Testis (tissue), 3 donors: ENCODE results near the gene SPX. TPM values are rescaled to one million over a fixed set of nuclear protein-coding genes. Genes with fewer than 3 reads are reported as not detected.

Experiments
- DNase-seq: peaks from one replicate; pipeline ENCODE4 v3.0.0-alpha.2; 2019
- H3K27ac ChIP-seq, 2 donors: fragments of 200-600 bp; sonication (generic); one replicate each; pipeline ENCODE4 v1.5.1; 2019
- H3K27me3 ChIP-seq: fragments of 200-600 bp; sonication (generic); one replicate; pipeline ENCODE4 v1.5.1; 2019
- H3K36me3 ChIP-seq: fragments of 200-600 bp; sonication (generic); one replicate; pipeline ENCODE4 v1.5.1; 2017; ENCODE audit warnings: low read depth; ENCODE audit errors: missing control alignments
- H3K4me1 ChIP-seq: fragments of 200-600 bp; sonication (generic); one replicate; pipeline ENCODE4 v1.5.1; 2019
- H3K4me3 ChIP-seq, 2 donors: fragments of 200-600 bp; sonication (generic); one replicate each; pipeline ENCODE4 v1.5.1; 2017 to 2019
- H3K9me3 ChIP-seq: fragments of 200-600 bp; sonication (generic); one replicate; pipeline ENCODE4 v1.5.1; 2017
- POLR2A ChIP-seq: fragments of 450-650 bp; IDR thresholded peaks from one replicate; pipeline ENCODE4 v1.6.1; 2017; ENCODE audit warnings: antibody characterized with exemption, mild to moderate bottlenecking, moderate library complexity
- WGBS, 2 donors: methylation state at CpG; one replicate each; pipeline ENCODE4 v1.1.5; 2018; 5-methylcytosine and 5-hydroxymethylcytosine counted together
- intact Hi-C: fragments of 100-400 bp; cut with DNase I; formaldehyde crosslinking; loops from one replicate; pipeline ENCODE4 v1.15.1; 2023; ENCODE audit warnings: low total_unique reads
- polyA plus RNA-seq: library from polyadenylated mRNA; stranded (reverse); fragments of 350-450 nt; fragmentation: Illumina TruSeq; extraction: RNeasy Lipid Tissue Mini Kit (QIAGEN cat#74804); gene quantifications from one replicate; pipeline ENCODE4 v1.2.3, GENCODE V29; 2014; ENCODE audit warnings: low read depth, low replicate concordance; ENCODE audit not compliant: insufficient read depth
- total RNA-seq, 2 donors: library from RNA; depleted of rRNA; stranded (reverse); fragments of >200 nt; gene quantifications; one replicate each; pipeline ENCODE4 v1.2.3, GENCODE V29; 2016
- TF ChIP-seq, protein P1 (sequence below), 3 experiments: fragments of 450-650 bp in 2 of 3; fragments of 200-600 bp in 1 of 3; sonication (generic) in 1 of 3; IDR thresholded peaks; one replicate each; pipeline ENCODE4 v1.5.1; 2016 to 2019; ENCODE audit warnings: antibody characterized with exemption in 3 of 3, mild to moderate bottlenecking in 2 of 3, moderate library complexity in 1 of 3

SPX gene
- total and polyA plus RNA-seq, 3 donors from 2014 or later, result 0.93 to 2.1 (median 1.5) TPM

DNA sequence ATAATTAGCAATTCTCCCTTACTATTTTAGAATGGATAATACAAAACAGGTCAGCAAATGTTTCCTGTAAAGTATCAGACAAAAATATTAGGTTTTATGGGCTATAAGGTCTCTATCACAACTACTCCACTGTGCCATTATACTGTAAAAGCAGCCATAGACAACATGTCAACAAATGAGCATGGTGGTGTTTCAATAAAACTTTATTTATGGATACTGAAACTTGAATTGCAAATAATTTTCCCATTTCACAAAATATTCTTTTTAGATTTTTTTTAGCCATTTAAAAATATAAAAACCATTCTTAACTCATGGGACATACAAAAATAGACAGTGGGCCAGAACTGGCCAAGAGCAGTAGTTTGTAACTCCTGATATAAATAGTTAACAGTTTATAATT lies 40.1 kb upstream of the SPX start:
- H3K36me3 ChIP-seq, result no peaks in the 10 kb centered on the region
- intact Hi-C loops, result no loop called here

DNA sequence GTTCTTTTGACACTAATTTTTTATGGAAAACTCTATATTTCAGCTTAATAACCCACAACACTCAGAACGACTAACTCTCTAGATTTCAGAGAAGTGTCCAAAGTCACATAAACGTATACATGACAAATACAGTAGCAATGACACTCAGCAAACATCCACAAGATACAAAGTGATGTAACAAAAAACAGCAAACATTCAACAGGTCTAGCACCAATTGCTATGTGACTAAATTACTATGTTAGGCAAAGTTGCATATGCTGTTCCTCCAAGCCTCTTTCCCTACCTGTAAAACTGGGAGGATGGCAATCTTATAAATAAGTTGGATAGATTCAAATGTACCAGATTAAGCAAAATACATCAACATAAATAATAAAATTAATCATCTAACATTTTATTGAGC lies 26.3 kb upstream of the SPX start:
- intact Hi-C loops, result no loop called here

More for the DNA sequence above, 40.1 kb upstream of the SPX start:
- H3K27ac ChIP-seq, result no peak overlapping the region
- no peak overlapping the region for H3K4me3 ChIP-seq
- no peak for DNase-seq
- H3K9me3 ChIP-seq, result no peaks in the 10 kb centered on the region
- no peaks in the 10 kb centered on the region for H3K27me3 ChIP-seq
- H3K4me1 ChIP-seq, result no peaks in the 10 kb centered on the region
- TF ChIP-seq, protein P1, sequence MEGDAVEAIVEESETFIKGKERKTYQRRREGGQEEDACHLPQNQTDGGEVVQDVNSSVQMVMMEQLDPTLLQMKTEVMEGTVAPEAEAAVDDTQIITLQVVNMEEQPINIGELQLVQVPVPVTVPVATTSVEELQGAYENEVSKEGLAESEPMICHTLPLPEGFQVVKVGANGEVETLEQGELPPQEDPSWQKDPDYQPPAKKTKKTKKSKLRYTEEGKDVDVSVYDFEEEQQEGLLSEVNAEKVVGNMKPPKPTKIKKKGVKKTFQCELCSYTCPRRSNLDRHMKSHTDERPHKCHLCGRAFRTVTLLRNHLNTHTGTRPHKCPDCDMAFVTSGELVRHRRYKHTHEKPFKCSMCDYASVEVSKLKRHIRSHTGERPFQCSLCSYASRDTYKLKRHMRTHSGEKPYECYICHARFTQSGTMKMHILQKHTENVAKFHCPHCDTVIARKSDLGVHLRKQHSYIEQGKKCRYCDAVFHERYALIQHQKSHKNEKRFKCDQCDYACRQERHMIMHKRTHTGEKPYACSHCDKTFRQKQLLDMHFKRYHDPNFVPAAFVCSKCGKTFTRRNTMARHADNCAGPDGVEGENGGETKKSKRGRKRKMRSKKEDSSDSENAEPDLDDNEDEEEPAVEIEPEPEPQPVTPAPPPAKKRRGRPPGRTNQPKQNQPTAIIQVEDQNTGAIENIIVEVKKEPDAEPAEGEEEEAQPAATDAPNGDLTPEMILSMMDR (IDR thresholded peaks at IDR 0.05), result no peak

DNA sequence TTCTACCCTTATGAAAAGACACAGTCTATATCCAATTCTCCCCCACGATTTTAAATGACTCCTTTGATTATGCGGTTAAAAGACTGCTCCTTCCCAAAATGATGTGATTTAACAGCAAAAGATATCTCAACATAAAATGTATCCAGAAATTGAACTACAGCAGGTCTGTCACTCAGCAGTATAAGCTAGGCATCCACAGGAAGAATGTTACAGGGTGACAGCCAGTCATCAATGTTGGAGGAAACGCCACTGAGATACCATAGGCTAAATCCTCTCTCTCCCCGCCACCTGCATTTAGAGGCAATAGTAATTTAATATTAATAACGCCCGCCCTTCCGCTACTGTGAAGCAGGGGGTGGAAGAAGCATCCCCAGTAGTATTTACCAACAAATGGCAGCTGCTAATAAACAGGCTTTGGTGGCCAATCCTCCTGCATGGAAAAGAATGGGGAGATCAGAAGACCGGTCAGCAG lies 25.3 kb upstream of the SPX start:
- Histone ChIP-seq H3K27ac (peak overlapping the region; percentile 56 to 90), H3K4me1 (peaks cover 13% of the 10 kb centered on the region), H3K9me3 (no peaks in the 10 kb centered on the region), H3K27me3 (no peaks in the 10 kb centered on the region), H3K4me3 (peak overlapping the region; percentile 76 to 97), H3K36me3 (no peaks in the 10 kb centered on the region)
- TF ChIP-seq, protein P1 (IDR thresholded peaks at IDR 0.05), result no peak
- no peak for TF ChIP-seq POLR2A
- intact Hi-C loops, result no loop called here
- WGBS, 2 donors, result 4 to 6% methylated on average over 7 to 8 of the region's 8 CpGs
- no peak for DNase-seq

More for the DNA sequence above, 26.3 kb upstream of the SPX start:
- peaks cover 13% of the 10 kb centered on the region for H3K4me1 ChIP-seq
- no peak overlapping the region for H3K27ac ChIP-seq
- no peaks in the 10 kb centered on the region for H3K9me3 ChIP-seq
- no peak for TF ChIP-seq POLR2A
- TF ChIP-seq, protein P1 (IDR thresholded peaks at IDR 0.05), result no peak
- no peak for DNase-seq
- H3K4me3 ChIP-seq, result no peak overlapping the region
- no peaks in the 10 kb centered on the region for H3K27me3 ChIP-seq
- 48 to 74% methylated on average over 2 of the region's 2 CpGs for WGBS, 2 donors
- H3K36me3 ChIP-seq, result no peaks in the 10 kb centered on the region

DNA sequence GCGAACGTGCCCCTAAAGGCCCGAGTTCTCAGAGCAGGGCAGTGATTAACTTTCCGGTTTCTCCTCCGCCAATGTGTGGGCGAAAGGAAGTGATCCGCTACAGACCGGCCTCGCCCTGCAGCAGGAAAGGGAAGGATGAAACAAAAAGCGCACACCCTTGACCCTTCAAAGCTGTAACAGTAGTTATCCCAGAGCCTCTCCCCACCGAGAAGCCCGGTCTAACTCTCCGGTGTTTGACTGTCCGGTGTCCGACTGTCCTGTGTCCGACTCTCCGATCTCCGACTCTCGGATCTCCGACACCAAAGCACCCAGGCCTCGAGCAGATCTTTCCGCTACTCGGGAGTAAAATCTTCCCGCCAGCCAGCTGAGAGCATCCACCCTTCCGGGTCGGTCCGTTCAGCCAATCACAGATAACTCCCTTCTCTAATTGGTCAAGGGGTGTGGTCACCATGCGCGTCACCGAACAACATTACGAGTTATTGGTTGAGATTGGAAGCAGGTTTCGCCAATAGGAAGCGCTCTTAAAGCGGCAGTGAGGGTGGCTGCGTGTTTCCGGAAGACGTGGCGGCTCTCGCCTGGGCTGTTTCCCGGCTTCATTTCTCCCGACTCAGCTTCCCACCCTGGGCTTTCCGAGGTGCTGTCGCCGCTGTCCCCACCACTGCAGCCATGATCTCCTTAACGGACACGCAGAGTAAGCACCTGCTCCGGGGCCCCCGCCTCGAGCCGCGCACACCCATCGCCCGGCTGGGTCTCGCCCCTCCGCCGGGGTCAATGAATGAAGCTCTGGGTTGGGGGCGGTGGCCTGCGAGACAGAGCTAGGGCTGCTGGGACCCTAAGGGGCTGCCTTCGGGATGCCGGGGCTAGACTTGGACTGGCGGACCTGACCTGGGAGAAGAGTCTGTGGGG lies 24.6 kb upstream of the SPX start, which contains the start of the genes GOLT1B and RECQL:
Gene GOLT1B (plus strand): TSS at position 532 of the 906 bp plus-strand sequence. CDS start 135 bp downstream, at position 667.
Gene RECQL (minus strand): TSS at position 378 of the 906 bp plus-strand sequence. CDS start 2,065 bp downstream, outside the sequence.
- TF ChIP-seq POLR2A, result peak; percentile 22
- TF ChIP-seq, protein P1 (IDR thresholded peaks at IDR 0.05), result no peak
- no peaks in the 10 kb centered on the region for H3K27me3 ChIP-seq
- H3K4me3 ChIP-seq, result peak within 1 kb of the TSS; percentile 76 to 97
- no peaks in the 10 kb centered on the region for H3K9me3 ChIP-seq
- H3K27ac ChIP-seq, result peak within 1 kb of the TSS; percentile 83 to 90
- intact Hi-C loops, result no loop called here
- H3K36me3 ChIP-seq, result no peaks in the 10 kb centered on the region
- 0 to 1% methylated on average over 26 to 61 of the region's 61 CpGs for WGBS, 2 donors
- peaks cover 13% of the 10 kb centered on the region for H3K4me1 ChIP-seq
- peak; percentile 98 for DNase-seq
